Neural cell (in vitro differentiated cells): Measurements from ENCODE around the gene TEX13D. TPM values are rescaled to one million over a fixed set of nuclear protein-coding genes. Genes with fewer than 3 reads are reported as not detected.

Experiments used
- H2AFZ ChIP-seq: fragments of 200-600, 300-800 bp; sonication (generic), shearing (Covaris generic); 2 replicates; pipeline ENCODE4 v1.6.0; 2014; ENCODE audit warnings: low read depth, mild to moderate bottlenecking, antibody characterized with exemption, low read length, moderate library complexity
- H3F3A ChIP-seq: fragments of 200-600 bp; shearing (Covaris generic); 2 replicates; pipeline ENCODE4 v1.6.1; 2016; ENCODE audit warnings: mild to moderate bottlenecking, moderate library complexity, mixed read lengths, antibody characterized with exemption, low read length; ENCODE audit not compliant: insufficient read depth, poor library complexity, severe bottlenecking
- H3K27ac ChIP-seq: fragments of 200-600, 300-800 bp; sonication (generic), shearing (Covaris generic); 2 replicates; pipeline ENCODE4 v1.5.1; 2014; ENCODE audit warnings: mild to moderate bottlenecking, low read length, moderate library complexity
- H3K27me3 ChIP-seq: fragments of 300-800, 200-600 bp; sonication (generic), shearing (Covaris generic); 2 replicates; pipeline ENCODE4 v1.6.0; 2014; ENCODE audit warnings: mild to moderate bottlenecking, low read depth, low read length, moderate library complexity; ENCODE audit not compliant: insufficient read depth
- H3K36me3 ChIP-seq: fragments of 300-800, 200-600 bp; sonication (generic), shearing (Covaris generic); 2 replicates; pipeline ENCODE4 v1.5.1; 2014; ENCODE audit warnings: mild to moderate bottlenecking, antibody characterized with exemption, low read length, moderate library complexity; ENCODE audit not compliant: insufficient read depth
- H3K4me2 ChIP-seq: fragments of 300-800, 200-600 bp; sonication (generic), shearing (Covaris generic); 2 replicates; pipeline ENCODE4 v1.6.0; 2014; ENCODE audit warnings: mild to moderate bottlenecking, low read length
- H3K4me3 ChIP-seq: fragments of 300-800, 200-600 bp; sonication (generic), shearing (Covaris generic); 2 replicates; pipeline ENCODE4 v1.5.1; 2014; ENCODE audit warnings: mild to moderate bottlenecking, low read length, moderate library complexity
- H3K79me2 ChIP-seq: fragments of 200-600 bp; shearing (Covaris generic); replicated peaks from 2 replicates; pipeline ENCODE4 v1.6.0; 2014; ENCODE audit warnings: mild to moderate bottlenecking, low read length, moderate library complexity; ENCODE audit not compliant: insufficient read depth
- H3K9ac ChIP-seq: fragments of 300-800, 200-600 bp; sonication (generic), shearing (Covaris generic); 2 replicates; pipeline ENCODE4 v1.6.1; 2016; ENCODE audit warnings: mild to moderate bottlenecking, low read length, mixed read lengths
- H3K9me2 ChIP-seq: fragments of 200-600 bp; shearing (Covaris generic); 2 replicates; pipeline ENCODE4 v1.6.1; 2016; ENCODE audit warnings: mild to moderate bottlenecking, low read length, mixed read lengths; ENCODE audit not compliant: insufficient read depth
- H3K9me3 ChIP-seq: fragments of 200-600, 300-800 bp; sonication (generic), shearing (Covaris generic); 2 replicates; pipeline ENCODE4 v1.6.1; 2016; ENCODE audit warnings: mild to moderate bottlenecking, mixed run types, low read length, moderate library complexity, mixed read lengths
- H4K20me1 ChIP-seq: fragments of 200-600 bp; shearing (Covaris generic); 2 replicates; pipeline ENCODE4 v1.6.1; 2016; ENCODE audit warnings: mild to moderate bottlenecking, mixed run types; ENCODE audit not compliant: insufficient read depth
- EP300 ChIP-seq: fragments of 450-650 bp; conservative IDR thresholded peaks from 2 replicates; pipeline ENCODE4 v1.6.1; 2014; ENCODE audit warnings: antibody characterized with exemption, mild to moderate bottlenecking, moderate library complexity; ENCODE audit not compliant: poor library complexity, severe bottlenecking
- EZH2 ChIP-seq: fragments of 200-600, 300-800 bp; shearing (Covaris generic), sonication (generic); IDR thresholded peaks from 2 replicates; pipeline ENCODE4 v1.6.1; 2014; ENCODE audit warnings: antibody characterized with exemption, low read length, borderline replicate concordance, mild to moderate bottlenecking; ENCODE audit not compliant: insufficient read depth, poor library complexity, severe bottlenecking
- MXI1 ChIP-seq: fragments of 450-650 bp; conservative IDR thresholded peaks from 2 replicates; pipeline ENCODE4 v1.6.1; 2014; ENCODE audit warnings: antibody characterized with exemption, mild to moderate bottlenecking; ENCODE audit not compliant: poor library complexity, severe bottlenecking
- POLR2AphosphoS5 ChIP-seq: IDR thresholded peaks from 2 replicates; pipeline ENCODE4 v1.6.1; 2012
- RAD21 ChIP-seq: fragments of 450-650 bp; conservative IDR thresholded peaks from 2 replicates; pipeline ENCODE4 v1.6.1; 2014; ENCODE audit warnings: antibody characterized with exemption, mild to moderate bottlenecking, moderate library complexity
- SMC3 ChIP-seq: fragments of 450-650 bp; conservative IDR thresholded peaks from 2 replicates; pipeline ENCODE4 v1.6.1; 2014; ENCODE audit warnings: antibody characterized with exemption, mild to moderate bottlenecking, moderate library complexity; ENCODE audit not compliant: poor library complexity
- TAF1 ChIP-seq: IDR thresholded peaks from 2 replicates; pipeline ENCODE4 v1.6.1; 2012; ENCODE audit warnings: low read depth
- polyA plus RNA-seq: library from polyadenylated mRNA; depleted of rRNA; stranded (reverse); fragments of >200 nt; gene quantifications from 2 replicates; pipeline ENCODE4 v1.2.3, GENCODE V29; 2014
- TF ChIP-seq, protein P1 (sequence below): IDR thresholded peaks from 2 replicates; pipeline ENCODE4 v1.6.1; 2012; ENCODE audit warnings: borderline replicate concordance
- TF ChIP-seq, protein P2 (sequence below): fragments of 450-650 bp; IDR thresholded peaks from 2 replicates; pipeline ENCODE4 v1.5.1; 2014; ENCODE audit warnings: antibody characterized with exemption, mild to moderate bottlenecking, moderate library complexity; ENCODE audit not compliant: poor library complexity, severe bottlenecking

The TEX13D gene
- polyA plus RNA-seq, 1 donor from 2014 or later, result not detected

DNA sequence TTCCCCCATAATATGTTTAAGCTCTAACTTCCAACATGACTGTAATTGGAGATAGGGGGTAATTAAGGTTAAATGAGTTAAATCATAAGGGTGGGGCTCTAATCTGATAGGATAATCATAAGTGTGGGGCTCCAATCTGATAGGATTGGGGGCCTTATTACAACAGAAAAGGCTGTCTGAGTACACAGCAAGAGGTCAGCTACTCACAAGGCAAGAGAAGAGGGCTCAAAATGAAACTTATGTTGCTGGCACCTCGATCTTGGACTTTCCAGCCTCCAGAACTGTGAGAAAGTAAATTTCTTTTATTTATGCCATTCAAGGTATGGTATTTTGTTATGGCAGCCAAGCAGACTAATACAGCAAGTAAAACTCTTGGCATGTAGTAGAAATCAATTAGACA, 30.3 kb downstream of the TEX13D start:
- Histone ChIP-seq H3K9me3 (no peaks in the 10 kb centered on the region), H3K27me3 (no peaks in the 10 kb centered on the region), H3F3A (no peaks in the 10 kb centered on the region), H3K9ac (no peak overlapping the region), H3K9me2 (no peaks in the 10 kb centered on the region), H3K36me3 (no peaks in the 10 kb centered on the region), H3K4me3 (no peak overlapping the region), H3K4me2 (no peak overlapping the region), H3K27ac (no peak overlapping the region), H2AFZ (no peak overlapping the region), H4K20me1 (no peaks in the 10 kb centered on the region), H3K79me2 (no peaks in the 10 kb centered on the region)
- TF ChIP-seq, protein P1, sequence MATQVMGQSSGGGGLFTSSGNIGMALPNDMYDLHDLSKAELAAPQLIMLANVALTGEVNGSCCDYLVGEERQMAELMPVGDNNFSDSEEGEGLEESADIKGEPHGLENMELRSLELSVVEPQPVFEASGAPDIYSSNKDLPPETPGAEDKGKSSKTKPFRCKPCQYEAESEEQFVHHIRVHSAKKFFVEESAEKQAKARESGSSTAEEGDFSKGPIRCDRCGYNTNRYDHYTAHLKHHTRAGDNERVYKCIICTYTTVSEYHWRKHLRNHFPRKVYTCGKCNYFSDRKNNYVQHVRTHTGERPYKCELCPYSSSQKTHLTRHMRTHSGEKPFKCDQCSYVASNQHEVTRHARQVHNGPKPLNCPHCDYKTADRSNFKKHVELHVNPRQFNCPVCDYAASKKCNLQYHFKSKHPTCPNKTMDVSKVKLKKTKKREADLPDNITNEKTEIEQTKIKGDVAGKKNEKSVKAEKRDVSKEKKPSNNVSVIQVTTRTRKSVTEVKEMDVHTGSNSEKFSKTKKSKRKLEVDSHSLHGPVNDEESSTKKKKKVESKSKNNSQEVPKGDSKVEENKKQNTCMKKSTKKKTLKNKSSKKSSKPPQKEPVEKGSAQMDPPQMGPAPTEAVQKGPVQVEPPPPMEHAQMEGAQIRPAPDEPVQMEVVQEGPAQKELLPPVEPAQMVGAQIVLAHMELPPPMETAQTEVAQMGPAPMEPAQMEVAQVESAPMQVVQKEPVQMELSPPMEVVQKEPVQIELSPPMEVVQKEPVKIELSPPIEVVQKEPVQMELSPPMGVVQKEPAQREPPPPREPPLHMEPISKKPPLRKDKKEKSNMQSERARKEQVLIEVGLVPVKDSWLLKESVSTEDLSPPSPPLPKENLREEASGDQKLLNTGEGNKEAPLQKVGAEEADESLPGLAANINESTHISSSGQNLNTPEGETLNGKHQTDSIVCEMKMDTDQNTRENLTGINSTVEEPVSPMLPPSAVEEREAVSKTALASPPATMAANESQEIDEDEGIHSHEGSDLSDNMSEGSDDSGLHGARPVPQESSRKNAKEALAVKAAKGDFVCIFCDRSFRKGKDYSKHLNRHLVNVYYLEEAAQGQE, result no peak
- TF ChIP-seq POLR2AphosphoS5, result no peak

DNA sequence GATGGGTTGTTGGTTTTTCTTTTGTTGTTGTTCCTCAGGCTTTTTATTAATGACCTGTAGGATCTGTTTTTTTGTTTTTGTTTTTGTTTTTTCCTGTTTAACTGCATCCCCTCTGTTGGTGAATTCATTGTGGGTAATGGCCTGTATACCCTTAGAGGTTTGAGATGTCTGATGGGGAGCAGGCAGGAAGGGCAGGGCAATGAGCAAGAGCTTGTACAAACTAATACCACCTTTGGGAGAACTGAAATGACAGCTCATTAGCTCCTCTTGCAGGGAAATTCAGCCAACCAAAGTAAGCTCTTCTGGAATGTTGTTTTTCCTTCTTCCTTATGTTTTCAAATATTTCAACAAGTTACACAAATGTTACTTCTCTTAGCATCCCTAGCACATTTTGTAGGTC, 37.3 kb downstream of the TEX13D start:
- H3K9me3 ChIP-seq, result no peaks in the 10 kb centered on the region
- H3K9me2 ChIP-seq, result no peaks in the 10 kb centered on the region
- H3K4me2 ChIP-seq, result no peak overlapping the region
- no peak overlapping the region for H2AFZ ChIP-seq
- no peak overlapping the region for H3K9ac ChIP-seq
- H3K36me3 ChIP-seq, result no peaks in the 10 kb centered on the region
- no peaks in the 10 kb centered on the region for H3K27me3 ChIP-seq
- TF ChIP-seq EZH2 (no peak), MXI1 (no peak), EP300 (no peak), POLR2AphosphoS5 (no peak), SMC3 (no peak), TAF1 (no peak), RAD21 (no peak)
- TF ChIP-seq, protein P1, result no peak
- TF ChIP-seq, protein P2, sequence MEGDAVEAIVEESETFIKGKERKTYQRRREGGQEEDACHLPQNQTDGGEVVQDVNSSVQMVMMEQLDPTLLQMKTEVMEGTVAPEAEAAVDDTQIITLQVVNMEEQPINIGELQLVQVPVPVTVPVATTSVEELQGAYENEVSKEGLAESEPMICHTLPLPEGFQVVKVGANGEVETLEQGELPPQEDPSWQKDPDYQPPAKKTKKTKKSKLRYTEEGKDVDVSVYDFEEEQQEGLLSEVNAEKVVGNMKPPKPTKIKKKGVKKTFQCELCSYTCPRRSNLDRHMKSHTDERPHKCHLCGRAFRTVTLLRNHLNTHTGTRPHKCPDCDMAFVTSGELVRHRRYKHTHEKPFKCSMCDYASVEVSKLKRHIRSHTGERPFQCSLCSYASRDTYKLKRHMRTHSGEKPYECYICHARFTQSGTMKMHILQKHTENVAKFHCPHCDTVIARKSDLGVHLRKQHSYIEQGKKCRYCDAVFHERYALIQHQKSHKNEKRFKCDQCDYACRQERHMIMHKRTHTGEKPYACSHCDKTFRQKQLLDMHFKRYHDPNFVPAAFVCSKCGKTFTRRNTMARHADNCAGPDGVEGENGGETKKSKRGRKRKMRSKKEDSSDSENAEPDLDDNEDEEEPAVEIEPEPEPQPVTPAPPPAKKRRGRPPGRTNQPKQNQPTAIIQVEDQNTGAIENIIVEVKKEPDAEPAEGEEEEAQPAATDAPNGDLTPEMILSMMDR, result no peak
- no peak overlapping the region for H3K27ac ChIP-seq
- H4K20me1 ChIP-seq, result no peaks in the 10 kb centered on the region
- H3K4me3 ChIP-seq, result no peak overlapping the region
- H3K79me2 ChIP-seq, result no peaks in the 10 kb centered on the region
- H3F3A ChIP-seq, result no peaks in the 10 kb centered on the region
